GM23338 (cell line): Measurements from ENCODE around the gene SSBP2. TPM values are rescaled to one million over a fixed set of nuclear protein-coding genes. Genes with fewer than 3 reads are reported as not detected.

Experiments
- ATAC-seq: fragments of 200-7000 bp; cut with Tn5 transposase; 3 replicates; pipeline ENCODE4 v1.9.1; 2020
- DNase-seq: peaks from one replicate; pipeline ENCODE4 v3.0.0-alpha.2; 2015; ENCODE audit warnings: low spot score
- H2AFZ ChIP-seq: fragments of 200-600 bp; sonication (generic); 2 replicates; pipeline ENCODE4 v1.8.0; 2016; ENCODE audit warnings: antibody characterized with exemption, mild to moderate bottlenecking, moderate library complexity
- H3F3A ChIP-seq: fragments of 200-600 bp; sonication (generic); replicated peaks from 2 replicates; pipeline ENCODE4 v1.8.0; 2017; ENCODE audit warnings: antibody characterized with exemption, mixed run types, low read depth
- H3K27ac ChIP-seq: fragments of 200-600 bp; sonication (generic); 2 replicates; pipeline ENCODE4 v1.6.1; 2016; ENCODE audit warnings: low read depth
- H3K27me3 ChIP-seq: fragments of 200-600 bp; sonication (generic); 2 replicates; pipeline ENCODE4 v1.8.0; 2016; ENCODE audit warnings: mild to moderate bottlenecking, mixed run types, moderate library complexity; ENCODE audit not compliant: insufficient read depth
- H3K36me3 ChIP-seq: fragments of 200-600 bp; sonication (generic); 2 replicates; pipeline ENCODE4 v1.8.0; 2016; ENCODE audit warnings: mild to moderate bottlenecking; ENCODE audit not compliant: insufficient read depth
- H3K4me1 ChIP-seq: fragments of 200-600 bp; sonication (generic); 2 replicates; pipeline ENCODE4 v1.8.0; 2016; ENCODE audit warnings: mild to moderate bottlenecking, moderate library complexity; ENCODE audit not compliant: insufficient read depth
- H3K4me2 ChIP-seq: fragments of 200-600 bp; sonication (generic); 2 replicates; pipeline ENCODE4 v1.7.1; 2017; ENCODE audit warnings: mixed run types
- H3K4me3 ChIP-seq: fragments of 200-600 bp; sonication (generic); 2 replicates; pipeline ENCODE4 v1.6.1; 2016; ENCODE audit warnings: mixed run types
- H3K79me2 ChIP-seq: fragments of 200-600 bp; sonication (generic); replicated peaks from 2 replicates; pipeline ENCODE4 v1.8.0; 2017; ENCODE audit warnings: mild to moderate bottlenecking; ENCODE audit not compliant: insufficient read depth
- H3K9me2 ChIP-seq: fragments of 200-600 bp; sonication (generic); 2 replicates; pipeline ENCODE4 v1.8.0; 2017; ENCODE audit not compliant: insufficient read depth
- H4K20me1 ChIP-seq: fragments of 200-600 bp; sonication (generic); replicated peaks from 2 replicates; pipeline ENCODE4 v1.8.0; 2017; ENCODE audit warnings: mild to moderate bottlenecking; ENCODE audit not compliant: insufficient read depth
- H3K27ac Mint-ChIP-seq: 2 replicates; pipeline ENCODE4 v1.8.0; 2020; ENCODE audit warnings: inconsistent platforms, mild to moderate bottlenecking, moderate library complexity, mixed read lengths
- H3K27me3 Mint-ChIP-seq: 3 replicates; pipeline ENCODE4 v1.8.0; 2022; ENCODE audit warnings: low read depth, mild to moderate bottlenecking, moderate library complexity, mixed read lengths, inconsistent platforms; ENCODE audit not compliant: insufficient read depth, poor library complexity
- H3K36me3 Mint-ChIP-seq: 3 replicates; pipeline ENCODE4 v1.8.0; 2021; ENCODE audit warnings: low read depth, mild to moderate bottlenecking, inconsistent platforms, moderate library complexity, mixed read lengths
- H3K4me1 Mint-ChIP-seq: 3 replicates; pipeline ENCODE4 v1.8.0; 2020; ENCODE audit warnings: mild to moderate bottlenecking, inconsistent platforms, mixed read lengths
- H3K4me3 Mint-ChIP-seq: 3 replicates; pipeline ENCODE4 v1.8.0; 2021; ENCODE audit warnings: moderate library complexity, mild to moderate bottlenecking, inconsistent platforms, mixed read lengths
- H3K9me3 Mint-ChIP-seq: 3 replicates; pipeline ENCODE4 v1.8.0; 2020; ENCODE audit warnings: moderate library complexity, mild to moderate bottlenecking, inconsistent platforms, mixed read lengths
- CREB1 ChIP-seq: fragments of 250-450 bp; sonication (Bioruptor Pico); IDR thresholded peaks from 2 replicates; pipeline ENCODE4 v1.5.0; 2020; ENCODE audit warnings: low read depth, mild to moderate bottlenecking, moderate library complexity
- EZH2 ChIP-seq: fragments of 200-600 bp; sonication (generic); IDR thresholded peaks from one replicate; pipeline ENCODE4 v1.8.0; 2017; ENCODE audit warnings: antibody characterized with exemption, mild to moderate bottlenecking, low read depth; ENCODE audit not compliant: unreplicated experiment
- EZH2phosphoT487 ChIP-seq: fragments of 200-600 bp; sonication (generic); IDR thresholded peaks from one replicate; pipeline ENCODE4 v1.8.1; 2018; ENCODE audit warnings: antibody characterized with exemption; ENCODE audit not compliant: unreplicated experiment
- JUNB ChIP-seq: IDR thresholded peaks from one replicate; pipeline ENCODE4 v1.6.1; 2016; ENCODE audit warnings: antibody characterized with exemption; ENCODE audit not compliant: unreplicated experiment
- STAT1 ChIP-seq: IDR thresholded peaks from one replicate; pipeline ENCODE4 v1.6.1; 2016; ENCODE audit warnings: antibody characterized with exemption; ENCODE audit not compliant: unreplicated experiment
- ZNF114 ChIP-seq: fragments of 250-450 bp; sonication (Bioruptor Pico); IDR thresholded peaks from 2 replicates; pipeline ENCODE4 v1.5.0; 2020; ENCODE audit warnings: mild to moderate bottlenecking, moderate library complexity
- ZNF331 ChIP-seq: fragments of 250-450 bp; sonication (Bioruptor Pico); IDR thresholded peaks from 2 replicates; pipeline ENCODE4 v1.5.0; 2020; ENCODE audit warnings: low read depth, mild to moderate bottlenecking, moderate library complexity
- polyA plus RNA-seq: library from polyadenylated mRNA; unstranded; fragments of >200 nt; fragmentation: Nextera tagmentation; extraction: Ambion mirVana; gene quantifications from 2 replicates; pipeline ENCODE4 v1.2.1, GENCODE V29; 2016
- total RNA-seq: library from RNA; depleted of rRNA; stranded (reverse); fragments of >200 nt; shearing (Covaris generic); gene quantifications from 2 replicates; pipeline ENCODE4 v1.2.3, GENCODE V29; 2014
- TF ChIP-seq, protein P1 (sequence below): IDR thresholded peaks from 2 replicates; pipeline ENCODE4 v1.6.1; 2016; ENCODE audit warnings: antibody characterized with exemption
- TF ChIP-seq, protein P2 (sequence below): IDR thresholded peaks from one replicate; pipeline ENCODE4 v1.6.1; 2018; ENCODE audit warnings: antibody characterized with exemption; ENCODE audit not compliant: unreplicated experiment
- TF ChIP-seq, protein P3 (sequence below), 2 experiments: fragments of 200-600 bp in 1 of 2; sonication (generic) in 1 of 2; conservative IDR thresholded peaks; 2 replicates each; pipeline versions ENCODE4 v1.5.1 to v1.6.1; 2016 to 2017; ENCODE audit warnings: antibody characterized with exemption in 2 of 2, low read depth in 2 of 2, mild to moderate bottlenecking in 2 of 2, moderate library complexity in 1 of 2

SSBP2 gene
- total and polyA plus RNA-seq, 2 experiments from 2014 or later, result 21.5 to 24.7 TPM

DNA sequence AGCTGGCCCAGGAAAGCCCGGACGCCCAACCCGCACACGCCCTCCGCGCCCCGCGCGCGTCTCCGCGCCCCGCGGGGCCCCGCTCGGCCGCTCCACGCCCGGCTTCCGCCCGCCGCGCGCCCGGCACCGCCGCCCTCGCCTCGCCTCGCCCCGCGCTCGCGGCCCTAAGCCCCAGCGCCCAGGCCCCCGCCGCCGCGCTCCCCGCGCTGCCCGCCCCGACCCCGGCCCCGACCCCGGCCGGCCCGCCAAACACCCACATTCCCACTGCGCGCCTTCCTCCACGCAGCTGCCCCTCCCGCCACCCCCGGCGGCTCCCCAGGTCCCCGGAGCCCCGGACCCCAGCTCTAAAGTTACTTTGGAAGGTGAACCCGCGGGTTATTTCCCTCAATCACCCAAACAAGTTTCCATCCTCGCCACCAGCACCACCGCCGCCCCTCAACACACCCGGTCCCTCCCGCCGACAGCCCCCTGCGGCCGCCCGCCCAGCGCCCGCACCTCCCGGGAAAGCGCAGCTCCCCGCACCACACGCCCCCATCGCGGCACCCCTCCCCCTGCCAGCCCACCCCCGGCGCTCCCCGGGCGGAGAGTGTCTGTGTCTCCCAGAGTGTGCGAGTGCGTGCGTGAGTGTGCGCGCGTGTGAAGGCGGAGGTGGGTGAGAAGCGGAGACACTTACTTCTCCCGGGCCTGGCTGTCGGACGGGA, 439 bp downstream of the SSBP2 start (continued):
- TF ChIP-seq, protein P1, sequence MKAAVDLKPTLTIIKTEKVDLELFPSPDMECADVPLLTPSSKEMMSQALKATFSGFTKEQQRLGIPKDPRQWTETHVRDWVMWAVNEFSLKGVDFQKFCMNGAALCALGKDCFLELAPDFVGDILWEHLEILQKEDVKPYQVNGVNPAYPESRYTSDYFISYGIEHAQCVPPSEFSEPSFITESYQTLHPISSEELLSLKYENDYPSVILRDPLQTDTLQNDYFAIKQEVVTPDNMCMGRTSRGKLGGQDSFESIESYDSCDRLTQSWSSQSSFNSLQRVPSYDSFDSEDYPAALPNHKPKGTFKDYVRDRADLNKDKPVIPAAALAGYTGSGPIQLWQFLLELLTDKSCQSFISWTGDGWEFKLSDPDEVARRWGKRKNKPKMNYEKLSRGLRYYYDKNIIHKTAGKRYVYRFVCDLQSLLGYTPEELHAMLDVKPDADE, result no peak
- no peak for TF ChIP-seq CREB1 (CRISPR knock-in tag)
- no peak for TF ChIP-seq EZH2phosphoT487
- TF ChIP-seq ZNF331 (CRISPR knock-in tag), result no peak
- TF ChIP-seq, protein P2, sequence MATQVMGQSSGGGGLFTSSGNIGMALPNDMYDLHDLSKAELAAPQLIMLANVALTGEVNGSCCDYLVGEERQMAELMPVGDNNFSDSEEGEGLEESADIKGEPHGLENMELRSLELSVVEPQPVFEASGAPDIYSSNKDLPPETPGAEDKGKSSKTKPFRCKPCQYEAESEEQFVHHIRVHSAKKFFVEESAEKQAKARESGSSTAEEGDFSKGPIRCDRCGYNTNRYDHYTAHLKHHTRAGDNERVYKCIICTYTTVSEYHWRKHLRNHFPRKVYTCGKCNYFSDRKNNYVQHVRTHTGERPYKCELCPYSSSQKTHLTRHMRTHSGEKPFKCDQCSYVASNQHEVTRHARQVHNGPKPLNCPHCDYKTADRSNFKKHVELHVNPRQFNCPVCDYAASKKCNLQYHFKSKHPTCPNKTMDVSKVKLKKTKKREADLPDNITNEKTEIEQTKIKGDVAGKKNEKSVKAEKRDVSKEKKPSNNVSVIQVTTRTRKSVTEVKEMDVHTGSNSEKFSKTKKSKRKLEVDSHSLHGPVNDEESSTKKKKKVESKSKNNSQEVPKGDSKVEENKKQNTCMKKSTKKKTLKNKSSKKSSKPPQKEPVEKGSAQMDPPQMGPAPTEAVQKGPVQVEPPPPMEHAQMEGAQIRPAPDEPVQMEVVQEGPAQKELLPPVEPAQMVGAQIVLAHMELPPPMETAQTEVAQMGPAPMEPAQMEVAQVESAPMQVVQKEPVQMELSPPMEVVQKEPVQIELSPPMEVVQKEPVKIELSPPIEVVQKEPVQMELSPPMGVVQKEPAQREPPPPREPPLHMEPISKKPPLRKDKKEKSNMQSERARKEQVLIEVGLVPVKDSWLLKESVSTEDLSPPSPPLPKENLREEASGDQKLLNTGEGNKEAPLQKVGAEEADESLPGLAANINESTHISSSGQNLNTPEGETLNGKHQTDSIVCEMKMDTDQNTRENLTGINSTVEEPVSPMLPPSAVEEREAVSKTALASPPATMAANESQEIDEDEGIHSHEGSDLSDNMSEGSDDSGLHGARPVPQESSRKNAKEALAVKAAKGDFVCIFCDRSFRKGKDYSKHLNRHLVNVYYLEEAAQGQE, result no peak
- TF ChIP-seq JUNB, result no peak
- TF ChIP-seq EZH2, result no peak
- TF ChIP-seq, protein P3, sequence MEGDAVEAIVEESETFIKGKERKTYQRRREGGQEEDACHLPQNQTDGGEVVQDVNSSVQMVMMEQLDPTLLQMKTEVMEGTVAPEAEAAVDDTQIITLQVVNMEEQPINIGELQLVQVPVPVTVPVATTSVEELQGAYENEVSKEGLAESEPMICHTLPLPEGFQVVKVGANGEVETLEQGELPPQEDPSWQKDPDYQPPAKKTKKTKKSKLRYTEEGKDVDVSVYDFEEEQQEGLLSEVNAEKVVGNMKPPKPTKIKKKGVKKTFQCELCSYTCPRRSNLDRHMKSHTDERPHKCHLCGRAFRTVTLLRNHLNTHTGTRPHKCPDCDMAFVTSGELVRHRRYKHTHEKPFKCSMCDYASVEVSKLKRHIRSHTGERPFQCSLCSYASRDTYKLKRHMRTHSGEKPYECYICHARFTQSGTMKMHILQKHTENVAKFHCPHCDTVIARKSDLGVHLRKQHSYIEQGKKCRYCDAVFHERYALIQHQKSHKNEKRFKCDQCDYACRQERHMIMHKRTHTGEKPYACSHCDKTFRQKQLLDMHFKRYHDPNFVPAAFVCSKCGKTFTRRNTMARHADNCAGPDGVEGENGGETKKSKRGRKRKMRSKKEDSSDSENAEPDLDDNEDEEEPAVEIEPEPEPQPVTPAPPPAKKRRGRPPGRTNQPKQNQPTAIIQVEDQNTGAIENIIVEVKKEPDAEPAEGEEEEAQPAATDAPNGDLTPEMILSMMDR (conservative IDR thresholded peaks at IDR 0.05; ENCODE audit: low read depth in 2 of 2), result no peak

DNA sequence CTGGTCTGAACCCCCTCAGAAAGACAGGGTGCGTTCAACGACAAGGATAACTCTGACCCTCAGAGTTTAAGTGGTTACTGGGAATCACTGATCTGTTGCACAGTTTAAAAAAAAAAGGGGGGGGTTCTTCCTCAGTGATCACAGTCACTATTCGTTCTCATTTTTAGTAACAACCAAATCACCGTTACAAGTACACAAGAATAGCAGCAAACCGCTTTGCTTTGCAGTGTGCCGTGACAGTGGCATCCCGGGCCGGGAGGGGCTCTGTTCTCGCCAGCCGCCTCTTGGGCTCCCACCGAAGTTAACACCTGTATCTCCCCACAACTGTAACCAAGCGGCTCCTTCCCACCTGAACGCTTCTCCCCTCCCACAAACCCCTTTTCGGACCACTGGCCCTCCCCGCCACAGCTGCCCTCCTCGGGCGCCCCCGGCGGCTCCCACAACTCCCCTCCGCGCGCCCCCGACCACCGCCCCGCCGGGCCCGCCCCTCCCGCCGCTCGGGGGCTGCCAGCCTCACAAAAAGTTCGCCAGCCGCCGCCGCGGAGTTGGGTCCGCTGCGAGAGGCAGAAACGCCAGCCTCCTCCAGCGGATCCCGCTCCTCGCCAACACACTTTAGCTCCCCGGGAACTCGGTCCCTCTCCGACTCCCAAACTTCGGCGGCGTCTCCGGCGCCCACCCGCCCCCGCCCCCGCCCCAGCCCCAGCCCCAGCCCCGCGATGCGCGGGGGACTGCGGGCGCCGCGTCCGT, 1.2 kb downstream of the SSBP2 start:
- Histone ChIP-seq H3K36me3 (no peaks in the 10 kb centered on the region), H3K27ac (no peak overlapping the region), H3K27me3 (peaks cover 34% of the 10 kb centered on the region), H4K20me1 (no peaks in the 10 kb centered on the region), H3K79me2 (peaks cover 24% of the 10 kb centered on the region), H3K4me3 (peak overlapping the region; percentile 66), H3K4me2 (peak overlapping the region; percentile 78), H3K9me2 (no peaks in the 10 kb centered on the region), H3F3A (0 out of 2 replicates have a peak, but pooled peaks cover 5% of the 10 kb centered on the region), H3K4me1 (peaks cover 34% of the 10 kb centered on the region), H2AFZ (peak overlapping the region; percentile 54)
- no peaks in the 10 kb centered on the region for H3K9me3 Mint-ChIP-seq
- H3K27ac Mint-ChIP-seq, result no peak overlapping the region
- peak overlapping the region; percentile 88 for H3K4me3 Mint-ChIP-seq
- ATAC-seq (peak; percentile 14), DNase-seq (peak; percentile 65)
- H3K4me1 Mint-ChIP-seq, result peaks cover 55% of the 10 kb centered on the region
- H3K27me3 Mint-ChIP-seq, result peaks cover 8% of the 10 kb centered on the region
- H3K36me3 Mint-ChIP-seq, result no peaks in the 10 kb centered on the region
- TF ChIP-seq STAT1 (no peak), CREB1 (CRISPR knock-in tag) (no peak), ZNF114 (no peak), JUNB (no peak)
- TF ChIP-seq, protein P2, result no peak
- TF ChIP-seq, protein P3 (conservative IDR thresholded peaks at IDR 0.05; ENCODE audit: low read depth in 2 of 2), result no peak
